Vagina (tissue), 2 donors: Measurements from ENCODE around the gene EPS8L2. TPM values are rescaled to one million over a fixed set of nuclear protein-coding genes. Genes with fewer than 3 reads are reported as not detected.

Source experiments
- DNase-seq, 2 donors: peaks; one replicate each; pipeline ENCODE4 v3.0.0-alpha.2; 2017; ENCODE audit errors: extremely low spot score in 2 of 2
- H3K27ac ChIP-seq: fragments of 200-600 bp; sonication (generic); one replicate; pipeline ENCODE4 v1.5.1; 2019
- H3K27me3 ChIP-seq: fragments of 200-600 bp; sonication (generic); one replicate; pipeline ENCODE4 v1.5.1; 2019
- H3K36me3 ChIP-seq, 2 donors: fragments of 200-600 bp; sonication (generic); one replicate each; pipeline ENCODE4 v1.5.1; 2017 to 2019
- H3K4me1 ChIP-seq: fragments of 200-600 bp; sonication (generic); one replicate; pipeline ENCODE4 v1.5.1; 2019
- H3K4me3 ChIP-seq, 2 donors: fragments of 200-600 bp; sonication (generic); 1 replicate in 1 of 2; 2 replicates in 1 of 2; pipeline ENCODE4 v1.5.1; 2016 to 2019
- H3K9me3 ChIP-seq: fragments of 200-600 bp; sonication (generic); one replicate; pipeline ENCODE4 v1.5.1; 2019
- CTCF ChIP-seq, 3 experiments: fragments of 450-650 bp in 2 of 3; fragments of 200-600 bp in 1 of 3; sonication (generic) in 1 of 3; IDR thresholded peaks; one replicate each; pipeline ENCODE4 v1.5.1; 2017 to 2019; ENCODE audit warnings: antibody characterized with exemption in 3 of 3, mild to moderate bottlenecking in 2 of 3, moderate library complexity in 2 of 3
- POLR2A ChIP-seq, 2 donors: fragments of 450-650 bp; IDR thresholded peaks; one replicate each; pipeline ENCODE4 v1.6.1; 2017; ENCODE audit warnings: antibody characterized with exemption in 2 of 2, mild to moderate bottlenecking in 2 of 2, moderate library complexity in 2 of 2
- POLR2AphosphoS5 ChIP-seq, 2 donors: sonication (generic); formaldehyde crosslinking; IDR thresholded peaks; one replicate each; pipeline ENCODE4 v1.9.0; 2017; ENCODE audit warnings: antibody characterized with exemption in 2 of 2, mild to moderate bottlenecking in 2 of 2, low read depth in 1 of 2; ENCODE audit not compliant: insufficient read depth in 1 of 2
- intact Hi-C: fragments of 100-400 bp; cut with DNase I; formaldehyde crosslinking; loops from one replicate; pipeline ENCODE4 v1.15.1; 2023
- total RNA-seq: library from RNA; depleted of rRNA; stranded (reverse); fragments of >200 nt; gene quantifications from one replicate; pipeline ENCODE4 v1.2.3, GENCODE V29; 2016

The EPS8L2 gene
- 195 TPM for total RNA-seq

GRCh38 chr11:705646-706438 is at the start of gene EPS8L2:
TSS of gene EPS8L2 (plus strand) at chr11:706231. CDS start at chr11:709408, 3,177 bp downstream.
- H3K27me3 ChIP-seq = no peaks in the 10 kb centered on the region
- no peak for DNase-seq

GRCh38 chr11:656426-656825 is 49.6 kb upstream of the EPS8L2 start:
- no peaks in the 10 kb centered on the region for H3K9me3 ChIP-seq
- intact Hi-C loops = no loop called here
- TF ChIP-seq CTCF (IDR thresholded peaks at IDR 0.05) (no peak), POLR2AphosphoS5 (IDR thresholded peaks at IDR 0.05; ENCODE audit: insufficient read depth in 1 of 2, low read depth in 1 of 2) (no peak), POLR2A (IDR thresholded peaks at IDR 0.05) (no peak)
- H3K4me1 ChIP-seq = peaks cover 4% of the 10 kb centered on the region
- DNase-seq = no peak
- H3K27ac ChIP-seq = no peak overlapping the region
- H3K36me3 ChIP-seq = peaks cover 0 to 4% of the 10 kb centered on the region in 2 donors
- no peaks in the 10 kb centered on the region for H3K27me3 ChIP-seq
- H3K4me3 ChIP-seq = no peak overlapping the region

More at GRCh38 chr11:705646-706438, at the start of gene EPS8L2:
- H3K36me3 ChIP-seq = no peaks in the 10 kb centered on the region
- H3K9me3 ChIP-seq = no peaks in the 10 kb centered on the region
- peak within 1 kb of the TSS; percentile 56 to 74 for H3K4me3 ChIP-seq
- TF ChIP-seq POLR2A (IDR thresholded peaks at IDR 0.05) (no peak), POLR2AphosphoS5 (IDR thresholded peaks at IDR 0.05; ENCODE audit: insufficient read depth in 1 of 2, low read depth in 1 of 2) (no peak), CTCF (IDR thresholded peaks at IDR 0.05) (no peak)
- peak within 1 kb of the TSS; percentile 92 for H3K27ac ChIP-seq
- peaks cover 54% of the 10 kb centered on the region for H3K4me1 ChIP-seq
- intact Hi-C loops = no loop called here

- intact Hi-C loops = no loop called here
- no peak for DNase-seq
Measured at GRCh38 chr11:656866-657265, 49.2 kb upstream of the EPS8L2 start.

GRCh38 chr11:657691-658126 is 48.3 kb upstream of the EPS8L2 start:
- Histone ChIP-seq H3K9me3 (no peaks in the 10 kb centered on the region), H3K27ac (no peak overlapping the region), H3K4me3 (no peak overlapping the region), H3K27me3 (no peaks in the 10 kb centered on the region), H3K4me1 (peaks cover 4% of the 10 kb centered on the region), H3K36me3 (peaks cover 0 to 4% of the 10 kb centered on the region in 2 donors)
- TF ChIP-seq CTCF (IDR thresholded peaks at IDR 0.05) (no peak), POLR2A (IDR thresholded peaks at IDR 0.05) (no peak), POLR2AphosphoS5 (IDR thresholded peaks at IDR 0.05; ENCODE audit: insufficient read depth in 1 of 2, low read depth in 1 of 2) (no peak)
- intact Hi-C loops = no loop called here
- no peak for DNase-seq

More at GRCh38 chr11:656866-657265, 49.2 kb upstream of the EPS8L2 start:
- H3K9me3 ChIP-seq = no peaks in the 10 kb centered on the region
- peaks cover 0 to 4% of the 10 kb centered on the region in 2 donors for H3K36me3 ChIP-seq
- H3K27ac ChIP-seq = no peak overlapping the region
- no peak overlapping the region for H3K4me3 ChIP-seq
- no peak for TF ChIP-seq POLR2AphosphoS5 (IDR thresholded peaks at IDR 0.05; ENCODE audit: insufficient read depth in 1 of 2, low read depth in 1 of 2)
- no peak for TF ChIP-seq CTCF (IDR thresholded peaks at IDR 0.05)
- TF ChIP-seq POLR2A (IDR thresholded peaks at IDR 0.05) = no peak
- peaks cover 4% of the 10 kb centered on the region for H3K4me1 ChIP-seq
- no peaks in the 10 kb centered on the region for H3K27me3 ChIP-seq

GRCh38 chr11:659532-660085 is 46.4 kb upstream of the EPS8L2 start:
- Histone ChIP-seq H3K4me3 (no peak overlapping the region), H3K27ac (no peak overlapping the region), H3K27me3 (no peaks in the 10 kb centered on the region), H3K4me1 (peaks cover 4% of the 10 kb centered on the region), H3K36me3 (peaks cover 0 to 4% of the 10 kb centered on the region in 2 donors), H3K9me3 (no peaks in the 10 kb centered on the region)
- TF ChIP-seq POLR2A (IDR thresholded peaks at IDR 0.05) (no peak), POLR2AphosphoS5 (IDR thresholded peaks at IDR 0.05; ENCODE audit: insufficient read depth in 1 of 2, low read depth in 1 of 2) (no peak), CTCF (IDR thresholded peaks at IDR 0.05) (no peak)
- intact Hi-C loops = loop anchor here (5.0 kb wide), 1 partner anchor 68 kb away; no protein-coding TSS in a partner anchor
- no peak for DNase-seq
